Upper lobe of right lung (tissue), 1 donor: Measurements from ENCODE around the gene NOTUM. TPM values are rescaled to one million over a fixed set of nuclear protein-coding genes. Genes with fewer than 3 reads are reported as not detected.

Source experiments
- ATAC-seq: fragments of 200-7000 bp; cut with Tn5 transposase; one replicate; pipeline ENCODE4 v1.9.1; 2020; ENCODE audit warnings: mild to moderate bottlenecking, moderate library complexity
- DNase-seq: peaks from one replicate; pipeline ENCODE4 v3.0.0-alpha.2; 2020
- H3K27ac ChIP-seq: fragments of 200-600 bp; one replicate; pipeline ENCODE4 v1.8.0; 2022
- H3K27me3 ChIP-seq: fragments of 200-600 bp; one replicate; pipeline ENCODE4 v1.8.0; 2022; ENCODE audit warnings: mild to moderate bottlenecking
- H3K36me3 ChIP-seq: fragments of 200-600 bp; one replicate; pipeline ENCODE4 v1.8.0; 2022
- H3K4me1 ChIP-seq: fragments of 200-600 bp; one replicate; pipeline ENCODE4 v1.8.0; 2022
- H3K4me3 ChIP-seq: fragments of 200-600 bp; one replicate; pipeline ENCODE4 v1.8.0; 2022; ENCODE audit warnings: mild to moderate bottlenecking
- H3K9me3 ChIP-seq: fragments of 200-600 bp; one replicate; pipeline ENCODE4 v1.8.0; 2022
- CTCF ChIP-seq: fragments of 200-600 bp; IDR thresholded peaks from one replicate; pipeline ENCODE4 v1.8.0; 2022; ENCODE audit warnings: antibody characterized with exemption
- intact Hi-C: fragments of 100-400 bp; cut with DNase I; formaldehyde crosslinking; loops from one replicate; pipeline ENCODE4 v1.11.0; 2022
- total RNA-seq: library from RNA; stranded (reverse); fragmentation: NEBNext Ultra II Directional; extraction: Animal tissue kit (Norgen Biotek cat#: 25700); gene quantifications from one replicate; pipeline ENCODE4 v1.2.1, GENCODE V29; 2021
- donor health status: DM: no; HTN: yes; CAD: no; lungs with severe emphysema.

Gene NOTUM
- total RNA-seq, 1 donor from 2014 or later = 6.1 TPM

- no peak for TF ChIP-seq CTCF
- Histone ChIP-seq H3K4me1 (peaks cover 41% of the 10 kb centered on the region), H3K36me3 (peaks cover 15% of the 10 kb centered on the region), H3K27ac (peak overlapping the region; percentile 30), H3K4me3 (no peak overlapping the region), H3K9me3 (no peaks in the 10 kb centered on the region), H3K27me3 (no peaks in the 10 kb centered on the region)
- DNase-seq = no peak
- intact Hi-C loops = no loop called here
- ATAC-seq = no peak
These were observed 36.1 kb downstream of the NOTUM start for GRCh38 chr17:81924557-81925532.

GRCh38 chr17:81923302-81924260 lies 37.4 kb downstream of the NOTUM start:
- H3K4me1 ChIP-seq = peaks cover 36% of the 10 kb centered on the region
- TF ChIP-seq CTCF = no peak
- peak; percentile 85 for DNase-seq
- no peaks in the 10 kb centered on the region for H3K9me3 ChIP-seq
- H3K4me3 ChIP-seq = peak overlapping the region; percentile 39
- ATAC-seq = peak; percentile 45
- intact Hi-C loops = no loop called here
- H3K27ac ChIP-seq = peak overlapping the region; percentile 68
- H3K36me3 ChIP-seq = peaks cover 15% of the 10 kb centered on the region
- H3K27me3 ChIP-seq = no peaks in the 10 kb centered on the region

- Histone ChIP-seq H3K9me3 (no peaks in the 10 kb centered on the region), H3K36me3 (peaks cover 15% of the 10 kb centered on the region), H3K27ac (peak overlapping the region; percentile 68), H3K27me3 (no peaks in the 10 kb centered on the region), H3K4me1 (peaks cover 36% of the 10 kb centered on the region), H3K4me3 (no peak overlapping the region)
- DNase-seq (no peak), ATAC-seq (no peak)
- intact Hi-C loops = no loop called here
- no peak for TF ChIP-seq CTCF
These were observed 38.3 kb downstream of the NOTUM start for GRCh38 chr17:81922566-81923301.

- no peak for ATAC-seq
- Histone ChIP-seq H3K36me3 (peaks cover 15% of the 10 kb centered on the region), H3K4me3 (no peak overlapping the region), H3K9me3 (no peaks in the 10 kb centered on the region), H3K27ac (no peak overlapping the region), H3K27me3 (no peaks in the 10 kb centered on the region), H3K4me1 (peaks cover 38% of the 10 kb centered on the region)
- no peak for TF ChIP-seq CTCF
- DNase-seq = no peak
- intact Hi-C loops = no loop called here
These were observed 38.9 kb downstream of the NOTUM start for GRCh38 chr17:81921996-81922565.

GRCh38 chr17:81921537-81921862 lies 39.5 kb downstream of the NOTUM start:
- peaks cover 44% of the 10 kb centered on the region for H3K4me1 ChIP-seq
- H3K4me3 ChIP-seq = no peak overlapping the region
- H3K27ac ChIP-seq = no peak overlapping the region
- intact Hi-C loops = no loop called here
- no peaks in the 10 kb centered on the region for H3K9me3 ChIP-seq
- H3K27me3 ChIP-seq = no peaks in the 10 kb centered on the region
- ATAC-seq = no peak
- no peak for TF ChIP-seq CTCF
- no peak for DNase-seq
- H3K36me3 ChIP-seq = peaks cover 15% of the 10 kb centered on the region
